Spleen (tissue), 11 donors: ENCODE data around the gene S100A4. TPM values are rescaled to one million over a fixed set of nuclear protein-coding genes. Genes with fewer than 3 reads are reported as not detected.
A peak's percentile ranks its signal among the peaks of the same experiment; 100 is the strongest.

Experiments
- DNase-seq: peaks from one replicate; pipeline ENCODE4 v3.0.0-alpha.2; 2020
- H3K27ac ChIP-seq, 8 donors: fragments of 200-600 bp; sonication (generic) in 7 of 8; 1 replicate in 4 of 8; 2 replicates in 4 of 8; pipeline versions ENCODE4 v1.5.0 to v1.8.0; 2016 to 2021; ENCODE audit warnings: inconsistent platforms in 4 of 8, mild to moderate bottlenecking in 4 of 8, moderate library complexity in 1 of 8
- H3K27me3 ChIP-seq, 7 donors: fragments of 200-600 bp; sonication (generic) in 6 of 7; replicated peaks in 1 of 7; 1 replicate in 4 of 7; 2 replicates in 3 of 7; pipeline versions ENCODE4 v1.5.0 to v1.8.0; 2016 to 2021; ENCODE audit warnings: inconsistent platforms in 3 of 7, mild to moderate bottlenecking in 1 of 7
- H3K36me3 ChIP-seq, 6 donors: fragments of 200-600 bp; sonication (generic) in 5 of 6; 1 replicate in 4 of 6; 2 replicates in 2 of 6; pipeline versions ENCODE4 v1.5.0 to v1.8.0; 2016 to 2021; ENCODE audit warnings: inconsistent platforms in 2 of 6
- H3K4me1 ChIP-seq, 6 donors: fragments of 200-600 bp; sonication (generic) in 5 of 6; 1 replicate in 3 of 6; 2 replicates in 3 of 6; pipeline versions ENCODE4 v1.5.0 to v1.8.0; 2016 to 2021; ENCODE audit warnings: inconsistent platforms in 3 of 6
- H3K4me3 ChIP-seq, 8 donors: fragments of 200-600 bp; sonication (generic) in 7 of 8; 1 replicate in 4 of 8; 2 replicates in 4 of 8; pipeline versions ENCODE4 v1.5.0 to v1.8.0; 2016 to 2021; ENCODE audit warnings: inconsistent platforms in 4 of 8, mild to moderate bottlenecking in 4 of 8, moderate library complexity in 2 of 8
- H3K9me3 ChIP-seq, 8 donors: fragments of 200-600 bp; sonication (generic) in 7 of 8; 1 replicate in 4 of 8; 2 replicates in 4 of 8; pipeline versions ENCODE4 v1.5.0 to v1.8.0; 2016 to 2021; ENCODE audit warnings: inconsistent platforms in 4 of 8
- CTCF ChIP-seq, 11 experiments: fragments of 200-600 bp in 7 of 11; fragments of 450-650 bp in 4 of 11; sonication (generic) in 4 of 11; IDR thresholded peaks in 8 of 11; conservative IDR thresholded peaks in 3 of 11; 1 replicate in 7 of 11; 2 replicates in 4 of 11; pipeline versions ENCODE4 v1.4.0 to v1.8.0; 2016 to 2021; ENCODE audit warnings: antibody characterized with exemption in 11 of 11, inconsistent platforms in 4 of 11, mild to moderate bottlenecking in 1 of 11
- POLR2A ChIP-seq, 3 donors: fragments of 450-650 bp; IDR thresholded peaks; one replicate each; pipeline ENCODE4 v1.5.1; 2017; ENCODE audit warnings: antibody characterized with exemption in 3 of 3, mild to moderate bottlenecking in 1 of 3
- POLR2AphosphoS5 ChIP-seq, 3 donors: sonication (generic); formaldehyde crosslinking; IDR thresholded peaks; one replicate each; pipeline ENCODE4 v1.5.1; 2017; ENCODE audit warnings: antibody characterized with exemption in 3 of 3
- WGBS, 5 donors: extraction: QIAGEN DNeasy Blood & Tissue Kit in 3 of 5; methylation state at CpG; one replicate each; pipeline versions ENCODE4 v1.1.5 to v1.1.7; 2013 to 2018; 5-methylcytosine and 5-hydroxymethylcytosine counted together
- intact Hi-C: fragments of 100-400 bp; cut with DNase I; formaldehyde crosslinking; loops from one replicate; pipeline ENCODE4 v1.15.0; 2023; ENCODE audit warnings: low total_unique reads
- polyA plus RNA-seq, 3 donors: library from polyadenylated mRNA; stranded (reverse); fragments of 200-250 nt; gene quantifications; one replicate each; pipeline ENCODE4 v1.2.1, GENCODE V29; 2013
- total RNA-seq, 7 donors: library from RNA; depleted of rRNA in 3 of 7; stranded (reverse); fragments of >200 nt in 3 of 7; fragmentation: NEBNext Ultra II Directional in 4 of 7; extraction: Animal tissue kit (Norgen Biotek cat#: 25700) in 4 of 7; gene quantifications; one replicate each; pipeline versions ENCODE4 v1.1.0 to v1.2.1, GENCODE V29; 2016 to 2021
- donor health status: healthy with polysubstance abuse.
- donor health status: DM: no; HTN: no; CAD: no; lungs with moderate emphysema.
- donor health status: DM: no; HTN: no; CAD: no.
- donor health status: Bipolar disorder and iron deficiency.
- donor health status: healthy.
- donor health status: DM: no; HTN: no; CAD: no.
- donor health status: DM: yes; HTN: yes; CAD: no.

The S100A4 gene
- total and polyA plus RNA-seq, 10 donors, result 161 to 755 (median 321) TPM

GRCh38 chr1:153566414-153567371 lies 21.1 kb upstream of the S100A4 start:
- Histone ChIP-seq H3K9me3 (no peaks in the 10 kb centered on the region), H3K4me1 (peaks cover 23 to 51% (median 35%) of the 10 kb centered on the region in 6 donors), H3K27me3 (no peaks in the 10 kb centered on the region), H3K4me3 (peak overlapping the region in 1 of 8 donors; percentile 44), H3K27ac (peak overlapping the region; percentile 64 to 93 (median 88)), H3K36me3 (no peaks in the 10 kb centered on the region)
- intact Hi-C loops, result loop anchor here (5.0 to 10.0 kb wide), 2 partner anchors 34 to 212 kb away; partner anchors contain the start of gene S100A9
- TF ChIP-seq POLR2AphosphoS5 (IDR thresholded peaks at IDR 0.05) (peak; percentile 72 to 84 (median 83)), CTCF (IDR thresholded peaks at IDR 0.05 in 8 of 11, conservative IDR thresholded peaks at IDR 0.05 in 3 of 11) (peak in 1 of 11 experiments; percentile 21), POLR2A (IDR thresholded peaks at IDR 0.05) (no peak)
- WGBS, 5 donors, result 46 to 54% (median 52%) methylated on average over 15 to 16 of the region's 16 CpGs
- DNase-seq, result peak; percentile 93

- Histone ChIP-seq H3K4me3 (peak within 1 kb of the TSS in 1 of 8 donors; percentile 44), H3K27ac (peak within 1 kb of the TSS; percentile 64 to 93 (median 88)), H3K9me3 (no peaks in the 10 kb centered on the region), H3K4me1 (peaks cover 23 to 51% (median 35%) of the 10 kb centered on the region in 6 donors), H3K36me3 (no peaks in the 10 kb centered on the region), H3K27me3 (no peaks in the 10 kb centered on the region)
- intact Hi-C loops, result loop anchor here (5.0 to 10.0 kb wide), 2 partner anchors 33 to 211 kb away; partner anchors contain the start of gene S100A9
- peak in 1 of 3 donors; percentile 24 for TF ChIP-seq POLR2AphosphoS5 (IDR thresholded peaks at IDR 0.05)
- no peak for TF ChIP-seq CTCF (IDR thresholded peaks at IDR 0.05 in 8 of 11, conservative IDR thresholded peaks at IDR 0.05 in 3 of 11)
- DNase-seq, result peak; percentile 80
- 34 to 46% (median 39%) methylated on average over 7 to 8 of the region's 8 CpGs for WGBS, 5 donors
Observed at GRCh38 chr1:153565529-153566374, 20.1 kb upstream of the S100A4 start, which contains the start of gene S100A2. Gene S100A2, minus strand, starts transcription at chr1:153565844. Its CDS starts 1,967 bp downstream, at chr1:153563877.

GRCh38 chr1:153563991-153564390 lies 18.4 kb upstream of the S100A4 start:
- H3K4me1 ChIP-seq, result peaks cover 23 to 50% (median 35%) of the 10 kb centered on the region in 6 donors
- H3K36me3 ChIP-seq, result no peaks in the 10 kb centered on the region
- H3K27ac ChIP-seq, result peak overlapping the region in 1 of 8 donors; percentile 93
- no peaks in the 10 kb centered on the region for H3K27me3 ChIP-seq
- 87 to 95% (median 88%) methylated on average over 4 to 7 of the region's 7 CpGs for WGBS, 5 donors
- H3K9me3 ChIP-seq, result no peaks in the 10 kb centered on the region
- intact Hi-C loops, result loop anchor here (10.0 kb wide), 1 partner anchor 209 kb away; the partner anchor contains the start of gene S100A9
- H3K4me3 ChIP-seq, result no peak overlapping the region
- DNase-seq, result peak; percentile 56
- no peak for TF ChIP-seq CTCF (IDR thresholded peaks at IDR 0.05 in 8 of 11, conservative IDR thresholded peaks at IDR 0.05 in 3 of 11)
- TF ChIP-seq POLR2AphosphoS5 (IDR thresholded peaks at IDR 0.05), result no peak
- no peak for TF ChIP-seq POLR2A (IDR thresholded peaks at IDR 0.05)
